A673 (cell line): ENCODE data around the gene SBDS. TPM values are rescaled to one million over a fixed set of nuclear protein-coding genes. Genes with fewer than 3 reads are reported as not detected.
"Not testable (repeated sequence)": the region's sequence is repeated elsewhere in the genome, so short reads cannot be mapped to it uniquely, and the experiment has no call there.

Source experiments
- BruUV-seq: library from RNA; stranded (reverse); fragments of 400-500 nt; replicated peaks from 2 replicates; lab custom pipeline; 2021; lab: Mats Ljungman, UMichigan
- CTCF ChIA-PET: fragments of 300-600 bp; sonication (Branson Sonifier 250); formaldehyde crosslinking; loops from one replicate; lab custom pipeline; 2022; ENCODE audit warnings: antibody characterized with exemption; lab: Charles Lee
- POLR2A ChIA-PET: fragments of 300-600 bp; sonication (Branson Sonifier 250); formaldehyde crosslinking; loops from one replicate; lab custom pipeline; 2022; ENCODE audit warnings: antibody characterized with exemption; ENCODE audit not compliant: low non-redundant PET; lab: Charles Lee
- DNase-seq: peaks from one replicate; pipeline ENCODE4 v3.0.0-alpha.2; 2015; ENCODE audit warnings: low spot score
- H3K27ac ChIP-seq: fragments of 200-600 bp; sonication (generic); 2 replicates; pipeline ENCODE4 v1.5.1; 2016; ENCODE audit warnings: mixed run types, low read depth, mild to moderate bottlenecking, mixed read lengths, antibody characterized with exemption, low read length; ENCODE audit not compliant: poor library complexity, severe bottlenecking
- H3K27me3 ChIP-seq: fragments of 200-600 bp; sonication (generic); replicated peaks from 2 replicates; pipeline ENCODE4 v1.6.1; 2017; ENCODE audit warnings: mixed run types, low read depth, mild to moderate bottlenecking, mixed read lengths, antibody characterized with exemption, low read length; ENCODE audit not compliant: insufficient read depth, poor library complexity
- H3K36me3 ChIP-seq: fragments of 200-600 bp; sonication (generic); 2 replicates; pipeline ENCODE4 v1.6.1; 2016; ENCODE audit warnings: mixed run types, mild to moderate bottlenecking, mixed read lengths, antibody characterized with exemption, low read length; ENCODE audit not compliant: insufficient read depth, poor library complexity, severe bottlenecking
- H3K4me1 ChIP-seq: fragments of 200-600 bp; sonication (generic); 2 replicates; pipeline ENCODE4 v1.6.1; 2017; ENCODE audit warnings: mixed run types, mild to moderate bottlenecking, mixed read lengths, antibody characterized with exemption, low read length; ENCODE audit not compliant: insufficient read depth, poor library complexity, severe bottlenecking
- H3K4me3 ChIP-seq: fragments of 200-600 bp; sonication (generic); 2 replicates; pipeline ENCODE4 v1.5.1; 2016; ENCODE audit warnings: low read depth, mixed run types, mild to moderate bottlenecking, mixed read lengths, low read length; ENCODE audit not compliant: poor library complexity, severe bottlenecking
- H3K9me3 ChIP-seq: fragments of 200-600 bp; sonication (generic); 2 replicates; pipeline ENCODE4 v1.6.1; 2016; ENCODE audit warnings: mixed run types, low read depth, mild to moderate bottlenecking, mixed read lengths, antibody characterized with exemption, low read length; ENCODE audit not compliant: poor library complexity, severe bottlenecking
- CTCF ChIP-seq: fragments of 300-800, 200-600 bp; sonication (generic); conservative IDR thresholded peaks from 2 replicates; pipeline ENCODE4 v1.5.1; 2017; ENCODE audit warnings: low read depth, mild to moderate bottlenecking, antibody characterized with exemption, low read length, moderate library complexity, mixed read lengths
- intact Hi-C: fragments of 100-400 bp; cut with micrococcal nuclease; formaldehyde crosslinking; loops from one replicate; pipeline ENCODE4 v1.10.0; 2022; ENCODE audit not compliant: unreplicated experiment
- total RNA-seq: library from RNA; stranded (reverse); gene quantifications from 2 replicates; pipeline ENCODE4 v1.2.3, GENCODE V29; 2021

The SBDS gene
- total RNA-seq, 1 experiment from 2014 or later, result 63.4 TPM

GRCh38 chr7:67000601-67001258, 5.3 kb upstream of the SBDS start:
- DNase-seq, result peak; percentile 49
- peak; percentile 39; the same call in 1 of the 2 replicates for TF ChIP-seq CTCF
- H3K4me1 ChIP-seq, POLR2A ChIA-PET, H3K36me3 ChIP-seq, intact Hi-C loops, H3K9me3 ChIP-seq, H3K27ac ChIP-seq, H3K4me3 ChIP-seq, BruUV-seq, CTCF ChIA-PET, H3K27me3 ChIP-seq: not testable (repeated sequence)

GRCh38 chr7:66996444-66997191, 1.2 kb upstream of the SBDS start, which contains the start of gene TYW1:
Gene TYW1, plus strand, starts transcription at chr7:66996833. Its CDS starts 146 bp downstream, at chr7:66996979.
- H3K9me3 ChIP-seq, CTCF ChIA-PET, H3K27me3 ChIP-seq, POLR2A ChIA-PET, BruUV-seq, H3K4me1 ChIP-seq: not testable (repeated sequence)
- intact Hi-C loops, result loop anchor here (5.0 to 10.0 kb wide), 2 partner anchors 152 to 964 kb away; no protein-coding TSS in a partner anchor
- peak; percentile 98 for DNase-seq
- Histone ChIP-seq H3K4me3 (peak within 1 kb of the TSS; percentile 86), H3K27ac (peak within 1 kb of the TSS; percentile 71), H3K36me3 (peaks cover 16% of the 10 kb centered on the region)

- TF ChIP-seq CTCF, result peak; percentile 51
- Histone ChIP-seq H3K4me3 (peak overlapping the region; percentile 86), H3K36me3 (peaks cover 22% of the 10 kb centered on the region), H3K27ac (peak overlapping the region; percentile 75)
- H3K27me3 ChIP-seq, POLR2A ChIA-PET, H3K9me3 ChIP-seq, BruUV-seq, H3K4me1 ChIP-seq: not testable (repeated sequence)
- intact Hi-C loops, result loop anchor here (5.0 to 10.0 kb wide), 2 partner anchors 150 to 962 kb away; no protein-coding TSS in a partner anchor
- CTCF ChIA-PET, result interaction anchor here (0.6 kb wide), 1 partner anchor 114 kb away, joined by 3 read pairs; no protein-coding TSS in a partner anchor
- peak; percentile 72 for DNase-seq
Measured at GRCh38 chr7:66994691-66995049, 716 bp downstream of the SBDS start.

- BruUV-seq, result TSS peak; percentile 66
- Histone ChIP-seq H3K4me3 (peak overlapping the region; percentile 86), H3K27ac (peak overlapping the region; percentile 27), H3K36me3 (peaks cover 22% of the 10 kb centered on the region)
- DNase-seq, H3K4me1 ChIP-seq, POLR2A ChIA-PET, H3K9me3 ChIP-seq, H3K27me3 ChIP-seq: not testable (repeated sequence)
- intact Hi-C loops, result loop anchor here (10.0 kb wide), 1 partner anchor 149 kb away; no protein-coding TSS in a partner anchor
- CTCF ChIA-PET, result interaction anchor here (0.7 kb wide), 1 partner anchor 35 kb away, joined by 20 read pairs; no protein-coding TSS in a partner anchor
Measured at GRCh38 chr7:66994051-66994450, 1.3 kb downstream of the SBDS start.

- H3K4me3 ChIP-seq, H3K4me1 ChIP-seq, H3K27me3 ChIP-seq, POLR2A ChIA-PET, BruUV-seq, CTCF ChIA-PET, H3K27ac ChIP-seq, H3K9me3 ChIP-seq, DNase-seq, intact Hi-C loops: not testable (repeated sequence)
- peaks cover 30% of the 10 kb centered on the region for H3K36me3 ChIP-seq
Measured at GRCh38 chr7:66989552-66989951, 5.8 kb downstream of the SBDS start.

- CTCF ChIA-PET, H3K9me3 ChIP-seq, H3K27me3 ChIP-seq, H3K4me1 ChIP-seq, POLR2A ChIA-PET, H3K27ac ChIP-seq, H3K4me3 ChIP-seq, DNase-seq, BruUV-seq, H3K36me3 ChIP-seq, intact Hi-C loops: not testable (repeated sequence)
Measured at GRCh38 chr7:66980336-66980735, 15.1 kb downstream of the SBDS start.
